ENCODE results near the gene NEDD4L. TPM values are rescaled to one million over a fixed set of nuclear protein-coding genes. Genes with fewer than 3 reads are reported as not detected.

NEDD4L gene
- polyA plus RNA-seq, 1 donor (not counting 4 experiments of a cell fraction or from before 2014, with no cell fraction given) = 52.6 TPM

GRCh38 chr18:58168221-58168620 is 124.2 kb downstream of the NEDD4L start:
- Histone ChIP-seq H3K36me3 (ENCODE audit: control insufficient read depth in 2 of 2, extremely low read depth in 1 of 2, insufficient read depth in 2 of 2, low read length in 2 of 2) (peaks cover 0 to 4% of the 10 kb centered on the region in 2 experiments), H3K9me1 (ENCODE audit: control insufficient read depth, extremely low read depth, insufficient read depth, low read length) (peaks cover 3% of the 10 kb centered on the region), H3K4me1 (ENCODE audit: control insufficient read depth, extremely low read depth, insufficient read depth, low read length) (no peaks in the 10 kb centered on the region), H3K27me3 (ENCODE audit: control insufficient read depth, extremely low read depth, insufficient read depth, low read length) (no peaks in the 10 kb centered on the region), H3K27ac (ENCODE audit: control insufficient read depth, insufficient read depth, low read length) (no peak overlapping the region), H2AFZ (ENCODE audit: control insufficient read depth, low read length) (no peak overlapping the region), H4K20me1 (ENCODE audit: control insufficient read depth, extremely low read depth, insufficient read depth, low read length) (no peaks in the 10 kb centered on the region), H3K4me3 (ENCODE audit: control insufficient read depth in 2 of 3, extremely low read depth in 1 of 3, insufficient read depth in 2 of 3, low read depth in 1 of 3, low read length in 3 of 3) (no peak overlapping the region), H3K9me3 (ENCODE audit: control insufficient read depth, low read depth, low read length) (no peaks in the 10 kb centered on the region), H3K9ac (ENCODE audit: control insufficient read depth, extremely low read depth, insufficient read depth, low read length) (no peak overlapping the region), H3K4me2 (ENCODE audit: control insufficient read depth, extremely low read depth, insufficient read depth, low read depth, low read length) (no peak overlapping the region), H3K79me2 (ENCODE audit: control insufficient read depth, insufficient read depth, low read length) (no peaks in the 10 kb centered on the region)
- TF ChIP-seq, protein P1, sequence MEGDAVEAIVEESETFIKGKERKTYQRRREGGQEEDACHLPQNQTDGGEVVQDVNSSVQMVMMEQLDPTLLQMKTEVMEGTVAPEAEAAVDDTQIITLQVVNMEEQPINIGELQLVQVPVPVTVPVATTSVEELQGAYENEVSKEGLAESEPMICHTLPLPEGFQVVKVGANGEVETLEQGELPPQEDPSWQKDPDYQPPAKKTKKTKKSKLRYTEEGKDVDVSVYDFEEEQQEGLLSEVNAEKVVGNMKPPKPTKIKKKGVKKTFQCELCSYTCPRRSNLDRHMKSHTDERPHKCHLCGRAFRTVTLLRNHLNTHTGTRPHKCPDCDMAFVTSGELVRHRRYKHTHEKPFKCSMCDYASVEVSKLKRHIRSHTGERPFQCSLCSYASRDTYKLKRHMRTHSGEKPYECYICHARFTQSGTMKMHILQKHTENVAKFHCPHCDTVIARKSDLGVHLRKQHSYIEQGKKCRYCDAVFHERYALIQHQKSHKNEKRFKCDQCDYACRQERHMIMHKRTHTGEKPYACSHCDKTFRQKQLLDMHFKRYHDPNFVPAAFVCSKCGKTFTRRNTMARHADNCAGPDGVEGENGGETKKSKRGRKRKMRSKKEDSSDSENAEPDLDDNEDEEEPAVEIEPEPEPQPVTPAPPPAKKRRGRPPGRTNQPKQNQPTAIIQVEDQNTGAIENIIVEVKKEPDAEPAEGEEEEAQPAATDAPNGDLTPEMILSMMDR (optimal IDR thresholded peaks at IDR 0.05 in 1 of 3, IDR thresholded peaks at IDR 0.05 in 1 of 3, conservative IDR thresholded peaks at IDR 0.05 in 1 of 3; ENCODE audit: extremely low read depth in 1 of 3, insufficient read depth in 2 of 3, low read length in 3 of 3) = no peak
- TF ChIP-seq EZH2 (IDR thresholded peaks at IDR 0.05; ENCODE audit: low read length) = no peak
- no peak for FAIRE-seq
- DNase-seq (ENCODE audit: low read depth, low spot score) = no peak
- dilution Hi-C loops (cut with MboI; ENCODE audit: extremely low pct_ligation_motif_present, low sequenced_read_pairs) = no loop called here

DNA sequence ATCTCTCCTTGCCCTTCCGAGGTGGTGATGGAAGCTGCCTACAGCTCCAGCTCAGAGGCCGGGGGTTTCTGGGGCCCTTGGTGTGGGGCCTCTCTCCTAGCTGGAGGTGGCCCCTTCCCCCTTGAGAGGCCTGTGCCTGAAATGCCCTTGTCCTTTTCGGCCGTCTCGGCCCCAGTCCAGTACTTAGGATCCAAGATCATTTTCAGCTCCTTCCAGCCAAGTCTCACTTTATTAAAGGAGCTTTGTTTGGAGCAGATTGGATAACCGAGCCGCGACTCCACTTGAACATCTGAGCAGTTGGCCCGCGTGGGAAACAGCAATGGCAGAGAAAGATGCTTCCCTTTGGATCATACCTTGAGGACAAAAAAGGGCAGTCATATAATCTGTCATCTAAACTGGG is 125.0 kb downstream of the NEDD4L start:
- H3K4me3 ChIP-seq (ENCODE audit: control insufficient read depth in 2 of 3, extremely low read depth in 1 of 3, insufficient read depth in 2 of 3, low read depth in 1 of 3, low read length in 3 of 3) = no peak overlapping the region
- no peak overlapping the region for H3K4me2 ChIP-seq (ENCODE audit: control insufficient read depth, extremely low read depth, insufficient read depth, low read depth, low read length)
- no peaks in the 10 kb centered on the region for H3K27me3 ChIP-seq (ENCODE audit: control insufficient read depth, extremely low read depth, insufficient read depth, low read length)
- no peaks in the 10 kb centered on the region for H3K4me1 ChIP-seq (ENCODE audit: control insufficient read depth, extremely low read depth, insufficient read depth, low read length)
- H3K9me1 ChIP-seq (ENCODE audit: control insufficient read depth, extremely low read depth, insufficient read depth, low read length) = peaks cover 3% of the 10 kb centered on the region
- no peak overlapping the region for H3K9ac ChIP-seq (ENCODE audit: control insufficient read depth, extremely low read depth, insufficient read depth, low read length)
- H3K27ac ChIP-seq (ENCODE audit: control insufficient read depth, insufficient read depth, low read length) = no peak overlapping the region
- no peak for DNase-seq (ENCODE audit: low read depth, low spot score)
- H3K9me3 ChIP-seq (ENCODE audit: control insufficient read depth, low read depth, low read length) = no peaks in the 10 kb centered on the region
- no peak for FAIRE-seq
- TF ChIP-seq, protein P1 (optimal IDR thresholded peaks at IDR 0.05 in 1 of 3, IDR thresholded peaks at IDR 0.05 in 1 of 3, conservative IDR thresholded peaks at IDR 0.05 in 1 of 3; ENCODE audit: extremely low read depth in 1 of 3, insufficient read depth in 2 of 3, low read length in 3 of 3) = no peak
- TF ChIP-seq EZH2 (IDR thresholded peaks at IDR 0.05; ENCODE audit: low read length) = no peak
- peaks cover 0 to 4% of the 10 kb centered on the region in 2 experiments for H3K36me3 ChIP-seq (ENCODE audit: control insufficient read depth in 2 of 2, extremely low read depth in 1 of 2, insufficient read depth in 2 of 2, low read length in 2 of 2)
- no peaks in the 10 kb centered on the region for H4K20me1 ChIP-seq (ENCODE audit: control insufficient read depth, extremely low read depth, insufficient read depth, low read length)
- H2AFZ ChIP-seq (ENCODE audit: control insufficient read depth, low read length) = no peak overlapping the region
- H3K79me2 ChIP-seq (ENCODE audit: control insufficient read depth, insufficient read depth, low read length) = no peaks in the 10 kb centered on the region
- dilution Hi-C loops (cut with MboI; ENCODE audit: extremely low pct_ligation_motif_present, low sequenced_read_pairs) = no loop called here

All from keratinocyte (primary cell).